Cardiac muscle cell (in vitro differentiated cells and primary cell): ENCODE data around the gene KIAA0825. TPM values are rescaled to one million over a fixed set of nuclear protein-coding genes. Genes with fewer than 3 reads are reported as not detected.

Experiments used
- DNase-seq, 2 donors: peaks; one replicate each; pipeline versions ENCODE4 v3.0.0 to v3.0.0-alpha.2; 2010 to 2017; ENCODE audit warnings: low read depth in 1 of 2, low spot score in 1 of 2
- H3K27ac ChIP-seq: fragments of 200-600 bp; sonication (generic); 2 replicates; pipeline ENCODE4 v1.5.1; 2016
- H3K27me3 ChIP-seq: fragments of 200-600 bp; sonication (generic); 2 replicates; pipeline ENCODE4 v1.6.0; 2016; ENCODE audit warnings: control low read depth
- H3K36me3 ChIP-seq: fragments of 200-600 bp; sonication (generic); 2 replicates; pipeline ENCODE4 v1.5.1; 2016; ENCODE audit warnings: control low read depth
- H3K4me1 ChIP-seq: fragments of 200-600 bp; sonication (generic); 2 replicates; pipeline ENCODE4 v1.8.1; 2017; ENCODE audit warnings: low read depth, mild to moderate bottlenecking, mixed run types
- H3K4me3 ChIP-seq: fragments of 200-600 bp; sonication (generic); 2 replicates; pipeline ENCODE4 v1.5.1; 2016; ENCODE audit warnings: mild to moderate bottlenecking
- H3K9me3 ChIP-seq: fragments of 200-600 bp; sonication (generic); 2 replicates; pipeline ENCODE4 v1.5.1; 2017; ENCODE audit warnings: low read depth, mild to moderate bottlenecking, control low read depth
- polyA plus RNA-seq: library from polyadenylated mRNA; unstranded; fragments of >200 nt; fragmentation: Nextera tagmentation; extraction: Ambion mirVana; gene quantifications from 2 replicates; pipeline ENCODE4 v1.2.1, GENCODE V29; 2016
- total RNA-seq: library from RNA; depleted of rRNA; stranded (reverse); fragments of >200 nt; gene quantifications from 2 replicates; pipeline ENCODE4 v1.2.3, GENCODE V29; 2016
- TF ChIP-seq, protein P1 (sequence below): IDR thresholded peaks from 2 replicates; pipeline ENCODE4 v1.5.1; 2012; ENCODE audit warnings: low read depth, mild to moderate bottlenecking, low read length

The KIAA0825 gene
- total and polyA plus RNA-seq, 2 experiments from 2014 or later: 1.5 to 2.1 TPM

DNA sequence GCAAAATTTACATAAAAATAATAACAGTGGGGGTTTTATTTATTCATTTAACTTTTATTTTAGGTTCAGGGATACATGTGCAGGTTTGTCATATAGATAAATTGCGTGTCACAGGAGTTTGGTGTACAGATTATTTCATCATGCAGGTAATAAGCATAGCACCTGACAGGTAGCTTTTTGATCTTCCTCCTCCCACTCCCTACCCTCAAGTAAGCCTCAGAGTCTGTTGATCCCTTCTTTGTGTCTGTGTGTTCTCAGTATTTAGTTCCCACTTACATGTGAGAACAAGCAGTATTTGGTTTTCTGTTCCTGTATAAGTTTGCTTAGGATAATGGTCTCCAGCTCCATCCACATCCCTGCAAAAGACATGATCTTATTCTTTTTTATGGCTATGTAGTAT, 240.3 kb downstream of the KIAA0825 start:
- H3K4me1 ChIP-seq: no peaks in the 10 kb centered on the region
- TF ChIP-seq, protein P1, sequence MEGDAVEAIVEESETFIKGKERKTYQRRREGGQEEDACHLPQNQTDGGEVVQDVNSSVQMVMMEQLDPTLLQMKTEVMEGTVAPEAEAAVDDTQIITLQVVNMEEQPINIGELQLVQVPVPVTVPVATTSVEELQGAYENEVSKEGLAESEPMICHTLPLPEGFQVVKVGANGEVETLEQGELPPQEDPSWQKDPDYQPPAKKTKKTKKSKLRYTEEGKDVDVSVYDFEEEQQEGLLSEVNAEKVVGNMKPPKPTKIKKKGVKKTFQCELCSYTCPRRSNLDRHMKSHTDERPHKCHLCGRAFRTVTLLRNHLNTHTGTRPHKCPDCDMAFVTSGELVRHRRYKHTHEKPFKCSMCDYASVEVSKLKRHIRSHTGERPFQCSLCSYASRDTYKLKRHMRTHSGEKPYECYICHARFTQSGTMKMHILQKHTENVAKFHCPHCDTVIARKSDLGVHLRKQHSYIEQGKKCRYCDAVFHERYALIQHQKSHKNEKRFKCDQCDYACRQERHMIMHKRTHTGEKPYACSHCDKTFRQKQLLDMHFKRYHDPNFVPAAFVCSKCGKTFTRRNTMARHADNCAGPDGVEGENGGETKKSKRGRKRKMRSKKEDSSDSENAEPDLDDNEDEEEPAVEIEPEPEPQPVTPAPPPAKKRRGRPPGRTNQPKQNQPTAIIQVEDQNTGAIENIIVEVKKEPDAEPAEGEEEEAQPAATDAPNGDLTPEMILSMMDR: no peak
- H3K4me3 ChIP-seq: no peak overlapping the region

DNA sequence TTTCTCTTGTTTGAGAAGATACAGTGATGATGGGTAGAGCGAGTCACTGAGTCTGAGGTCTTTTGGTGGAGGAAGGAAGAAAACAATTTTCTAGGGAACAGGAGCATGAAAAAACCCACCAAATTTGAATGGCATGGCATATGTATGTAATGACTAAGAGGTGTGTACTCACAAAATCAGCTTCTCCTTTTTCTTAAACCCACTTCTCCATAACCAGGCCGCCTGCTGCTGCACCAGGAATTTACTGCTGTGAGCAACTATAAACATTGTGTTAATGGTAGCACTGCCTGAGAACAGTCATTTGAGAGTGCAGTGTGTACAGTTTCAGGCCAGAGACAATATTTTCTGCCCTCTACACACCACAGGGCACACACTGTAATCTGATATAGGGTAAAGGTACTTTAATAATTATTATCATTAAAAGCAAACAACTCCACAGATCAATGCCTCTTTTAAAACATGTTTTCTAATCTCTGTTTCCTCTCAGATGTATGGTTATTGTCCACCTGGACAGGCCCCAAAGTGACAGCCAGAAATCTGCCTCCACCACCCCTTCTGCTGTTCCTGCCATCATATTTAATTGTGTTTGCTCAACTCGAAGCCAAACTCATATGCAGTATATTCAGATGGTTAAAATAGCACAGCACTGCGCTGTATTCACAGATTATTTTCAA, 241.6 kb downstream of the KIAA0825 start:
- H3K9me3 ChIP-seq: no peaks in the 10 kb centered on the region
- H3K27me3 ChIP-seq: no peaks in the 10 kb centered on the region
- TF ChIP-seq, protein P1: no peak
- no peak for DNase-seq
- no peaks in the 10 kb centered on the region for H3K4me1 ChIP-seq
- no peak overlapping the region for H3K27ac ChIP-seq
- H3K36me3 ChIP-seq: no peaks in the 10 kb centered on the region
- H3K4me3 ChIP-seq: no peak overlapping the region

More for the DNA sequence above, 240.3 kb downstream of the KIAA0825 start:
- Histone ChIP-seq H3K36me3 (no peaks in the 10 kb centered on the region), H3K27me3 (no peaks in the 10 kb centered on the region), H3K27ac (no peak overlapping the region), H3K9me3 (no peaks in the 10 kb centered on the region)
- DNase-seq: no peak

DNA sequence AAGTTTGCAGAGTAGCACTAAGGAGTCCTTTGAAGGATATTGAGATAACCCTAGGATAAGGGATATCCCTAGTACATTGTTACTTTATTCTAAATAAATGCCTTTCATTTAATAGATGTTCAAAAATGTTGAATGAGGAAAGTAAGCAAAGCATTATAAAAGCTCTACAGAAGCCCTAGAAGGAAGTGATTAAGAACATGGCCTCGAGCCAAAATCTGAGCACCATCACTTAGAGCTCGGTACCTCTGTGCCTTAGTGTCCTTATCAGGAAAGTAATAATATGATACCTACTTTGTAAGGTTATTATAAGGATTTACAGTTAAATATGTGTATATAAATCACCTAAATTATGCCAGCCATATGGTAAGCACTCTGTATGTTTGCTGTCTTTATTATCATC, 242.6 kb downstream of the KIAA0825 start:
- no peaks in the 10 kb centered on the region for H3K36me3 ChIP-seq
- H3K4me3 ChIP-seq: no peak overlapping the region
- H3K27me3 ChIP-seq: no peaks in the 10 kb centered on the region
- DNase-seq: peak in 1 of 2 donors; percentile 8
- H3K4me1 ChIP-seq: no peaks in the 10 kb centered on the region
- no peak overlapping the region for H3K27ac ChIP-seq
- TF ChIP-seq, protein P1: no peak
- no peaks in the 10 kb centered on the region for H3K9me3 ChIP-seq

DNA sequence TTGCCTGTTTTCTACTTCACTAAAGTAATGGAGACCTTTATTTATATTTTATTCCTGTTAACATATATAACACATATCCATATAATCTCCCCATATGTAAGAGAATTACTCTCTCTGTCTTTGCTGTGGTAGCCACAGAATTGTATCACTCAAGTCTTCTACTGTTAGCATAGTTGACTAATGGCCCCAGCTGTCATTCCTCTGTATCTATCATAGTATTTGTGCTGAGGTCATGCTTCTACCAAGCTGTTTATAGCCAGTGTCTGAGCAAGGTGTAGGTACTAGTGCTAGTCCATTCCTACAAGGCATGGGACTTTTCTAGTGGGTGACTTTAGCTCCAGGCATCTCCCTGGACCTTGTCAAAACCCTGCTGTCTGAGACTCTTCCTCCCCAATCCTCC, 244.1 kb downstream of the KIAA0825 start:
- no peaks in the 10 kb centered on the region for H3K4me1 ChIP-seq
- TF ChIP-seq, protein P1: no peak
- no peak overlapping the region for H3K27ac ChIP-seq
- H3K9me3 ChIP-seq: no peaks in the 10 kb centered on the region
- no peaks in the 10 kb centered on the region for H3K27me3 ChIP-seq
- no peaks in the 10 kb centered on the region for H3K36me3 ChIP-seq
- DNase-seq: no peak
- no peak overlapping the region for H3K4me3 ChIP-seq

DNA sequence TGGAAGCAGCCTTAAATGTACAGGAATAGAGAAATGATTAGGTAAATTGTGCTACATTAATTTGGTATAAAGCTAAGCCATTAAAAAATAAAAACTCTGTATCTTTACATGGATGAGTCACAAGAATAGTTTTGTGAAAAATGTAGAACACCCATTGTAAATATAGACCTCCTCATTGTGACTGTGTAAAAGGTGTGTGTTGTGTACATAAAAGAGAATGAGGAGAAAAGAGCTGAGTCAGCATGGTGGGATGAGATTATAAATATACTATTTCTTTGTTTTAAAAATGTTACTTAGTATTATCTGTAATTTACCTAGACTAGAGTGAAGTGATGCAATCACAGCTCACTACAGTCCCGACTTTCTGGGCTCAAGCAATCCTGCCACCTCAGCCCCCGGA, 250.5 kb downstream of the KIAA0825 start:
- Histone ChIP-seq H3K36me3 (no peaks in the 10 kb centered on the region), H3K4me3 (no peak overlapping the region), H3K27ac (no peak overlapping the region), H3K9me3 (no peaks in the 10 kb centered on the region), H3K27me3 (no peaks in the 10 kb centered on the region), H3K4me1 (no peaks in the 10 kb centered on the region)
- TF ChIP-seq, protein P1: no peak
- DNase-seq: no peak
